B cell (primary cell): ENCODE measurements around the gene SERPINF2.

Experiments used
- EZH2 ChIP-seq: IDR thresholded peaks from 2 replicates; pipeline ENCODE4 v1.6.1; 2012; ENCODE audit warnings: borderline replicate concordance, low read depth, mild to moderate bottlenecking, moderate library complexity, low read length; ENCODE audit not compliant: insufficient read depth, poor library complexity, severe bottlenecking
- TF ChIP-seq, protein P1 (sequence below): fragments of 200-600 bp; IDR thresholded peaks from one replicate; pipeline ENCODE4 v1.8.0; 2022; ENCODE audit warnings: antibody characterized with exemption, mild to moderate bottlenecking

DNA sequence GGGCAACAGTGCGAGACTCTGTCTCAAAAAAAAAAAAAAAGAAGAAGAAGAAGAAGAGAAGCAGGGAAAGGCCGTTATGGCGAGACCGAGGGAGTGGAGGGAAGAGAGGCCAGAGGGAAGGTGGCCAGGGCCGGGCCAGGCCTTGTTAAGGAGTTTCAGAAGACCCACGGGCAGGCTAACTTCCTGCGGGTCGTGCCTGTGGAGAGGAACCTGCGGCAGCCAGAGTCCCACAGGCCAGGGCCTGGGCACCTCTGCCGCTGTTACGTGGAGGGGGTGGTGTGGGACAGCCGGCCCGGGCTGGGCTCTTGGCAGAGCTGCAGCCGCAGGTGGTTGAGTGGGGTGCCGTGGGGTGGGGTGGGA, 12.7 kb upstream of the SERPINF2 start:
- TF ChIP-seq, protein P1, sequence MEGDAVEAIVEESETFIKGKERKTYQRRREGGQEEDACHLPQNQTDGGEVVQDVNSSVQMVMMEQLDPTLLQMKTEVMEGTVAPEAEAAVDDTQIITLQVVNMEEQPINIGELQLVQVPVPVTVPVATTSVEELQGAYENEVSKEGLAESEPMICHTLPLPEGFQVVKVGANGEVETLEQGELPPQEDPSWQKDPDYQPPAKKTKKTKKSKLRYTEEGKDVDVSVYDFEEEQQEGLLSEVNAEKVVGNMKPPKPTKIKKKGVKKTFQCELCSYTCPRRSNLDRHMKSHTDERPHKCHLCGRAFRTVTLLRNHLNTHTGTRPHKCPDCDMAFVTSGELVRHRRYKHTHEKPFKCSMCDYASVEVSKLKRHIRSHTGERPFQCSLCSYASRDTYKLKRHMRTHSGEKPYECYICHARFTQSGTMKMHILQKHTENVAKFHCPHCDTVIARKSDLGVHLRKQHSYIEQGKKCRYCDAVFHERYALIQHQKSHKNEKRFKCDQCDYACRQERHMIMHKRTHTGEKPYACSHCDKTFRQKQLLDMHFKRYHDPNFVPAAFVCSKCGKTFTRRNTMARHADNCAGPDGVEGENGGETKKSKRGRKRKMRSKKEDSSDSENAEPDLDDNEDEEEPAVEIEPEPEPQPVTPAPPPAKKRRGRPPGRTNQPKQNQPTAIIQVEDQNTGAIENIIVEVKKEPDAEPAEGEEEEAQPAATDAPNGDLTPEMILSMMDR = no peak
- TF ChIP-seq EZH2 = no peak
